ENCODE data around the gene VWA5A. TPM values are rescaled to one million over a fixed set of nuclear protein-coding genes. Genes with fewer than 3 reads are reported as not detected.
A peak's percentile ranks its signal among the peaks of the same experiment; 100 is the strongest.

VWA5A gene
- polyA plus RNA-seq, 1 experiment: 7.1 TPM

DNA sequence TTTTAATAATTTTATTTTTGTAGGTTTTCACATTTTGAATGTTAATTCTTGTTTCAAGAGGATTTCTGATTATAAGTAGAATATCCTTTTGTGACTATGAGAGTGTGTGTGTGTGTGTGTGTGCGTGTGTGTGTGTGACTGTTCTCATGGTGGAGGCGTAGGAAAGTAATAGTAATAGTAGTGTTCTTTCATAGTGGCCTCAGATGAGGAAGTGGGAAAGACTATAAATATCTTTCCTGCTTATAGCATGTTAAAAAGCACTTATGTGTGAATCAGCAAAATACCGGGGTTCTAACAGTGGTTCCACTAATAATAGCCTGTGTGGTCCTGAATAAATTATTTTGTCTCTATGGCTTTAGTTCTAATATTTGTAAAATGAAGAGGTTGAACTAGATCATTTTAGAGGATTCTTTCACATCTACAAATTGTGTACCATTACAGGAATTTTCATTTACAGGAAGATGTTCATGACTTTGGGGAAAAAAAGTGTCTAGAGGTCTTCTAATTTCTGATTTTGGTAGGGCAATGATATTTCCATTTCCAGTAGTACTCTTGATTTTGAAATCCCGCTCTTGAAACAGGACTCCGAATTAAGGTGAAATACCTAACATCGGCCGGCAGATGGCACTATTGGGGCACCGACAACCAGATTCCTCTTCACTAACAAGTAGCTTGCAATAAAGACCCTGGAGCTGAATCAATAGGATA is 44.2 kb upstream of the VWA5A start:
- no peak overlapping the region for H3K4me3 ChIP-seq (ENCODE audit: low read depth, low read length)
- ChIA-PET POLR2A (no interaction called here), CTCF (interaction anchor here (0.6 to 5.0 kb wide), 20 partner anchors 9 to 514 kb away, joined by 3 to 80 read pairs (median 6); partner anchors contain the start of gene VWA5A)
- no peaks in the 10 kb centered on the region for H3K36me3 ChIP-seq (ENCODE audit: control insufficient read depth, insufficient read depth, low read length)
- peaks cover 4% of the 10 kb centered on the region for H3K27me3 ChIP-seq (ENCODE audit: control insufficient read depth, insufficient read depth, low read length)
- TF ChIP-seq, protein P1, sequence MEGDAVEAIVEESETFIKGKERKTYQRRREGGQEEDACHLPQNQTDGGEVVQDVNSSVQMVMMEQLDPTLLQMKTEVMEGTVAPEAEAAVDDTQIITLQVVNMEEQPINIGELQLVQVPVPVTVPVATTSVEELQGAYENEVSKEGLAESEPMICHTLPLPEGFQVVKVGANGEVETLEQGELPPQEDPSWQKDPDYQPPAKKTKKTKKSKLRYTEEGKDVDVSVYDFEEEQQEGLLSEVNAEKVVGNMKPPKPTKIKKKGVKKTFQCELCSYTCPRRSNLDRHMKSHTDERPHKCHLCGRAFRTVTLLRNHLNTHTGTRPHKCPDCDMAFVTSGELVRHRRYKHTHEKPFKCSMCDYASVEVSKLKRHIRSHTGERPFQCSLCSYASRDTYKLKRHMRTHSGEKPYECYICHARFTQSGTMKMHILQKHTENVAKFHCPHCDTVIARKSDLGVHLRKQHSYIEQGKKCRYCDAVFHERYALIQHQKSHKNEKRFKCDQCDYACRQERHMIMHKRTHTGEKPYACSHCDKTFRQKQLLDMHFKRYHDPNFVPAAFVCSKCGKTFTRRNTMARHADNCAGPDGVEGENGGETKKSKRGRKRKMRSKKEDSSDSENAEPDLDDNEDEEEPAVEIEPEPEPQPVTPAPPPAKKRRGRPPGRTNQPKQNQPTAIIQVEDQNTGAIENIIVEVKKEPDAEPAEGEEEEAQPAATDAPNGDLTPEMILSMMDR (IDR thresholded peaks at IDR 0.05; ENCODE audit: insufficient read depth, low read depth, low read length): peak; percentile 81
- peak; percentile 22 for DNase-seq (ENCODE audit: low read depth)

- Histone ChIP-seq H3K27me3 (ENCODE audit: control insufficient read depth, insufficient read depth, low read length) (peaks cover 6% of the 10 kb centered on the region), H3K36me3 (ENCODE audit: control insufficient read depth, insufficient read depth, low read length) (no peaks in the 10 kb centered on the region), H3K4me3 (ENCODE audit: low read depth, low read length) (no peak overlapping the region)
- CTCF ChIA-PET: interaction anchor here (0.6 to 5.0 kb wide), 18 partner anchors 8 to 514 kb away, joined by 3 to 80 read pairs (median 6); partner anchors contain the start of gene VWA5A
- TF ChIP-seq, protein P1 (IDR thresholded peaks at IDR 0.05; ENCODE audit: insufficient read depth, low read depth, low read length): no peak
- DNase-seq (ENCODE audit: low read depth): no peak
- POLR2A ChIA-PET: no interaction called here
Observed at GRCh38 chr11:124071623-124071948, 43.7 kb upstream of the VWA5A start.

DNA sequence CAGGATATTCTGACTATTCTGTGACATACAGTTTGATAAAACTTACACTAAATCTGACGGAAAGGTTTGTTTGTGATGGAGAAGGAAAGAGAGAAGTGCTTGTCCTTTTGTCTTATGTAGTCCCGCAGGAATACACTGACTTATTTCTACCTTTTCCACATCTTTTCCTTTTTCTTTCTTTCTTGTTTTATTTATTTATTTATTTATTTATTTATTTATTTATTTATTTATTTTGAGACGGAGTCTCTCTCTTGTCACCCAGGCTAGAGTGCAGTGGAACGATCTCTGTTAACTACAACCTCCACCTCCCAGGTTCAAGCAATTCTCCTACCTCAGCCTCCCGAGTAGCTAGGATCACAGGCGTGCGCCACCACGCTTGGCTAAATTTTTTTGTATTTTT is 43.1 kb upstream of the VWA5A start:
- POLR2A ChIA-PET: no interaction called here
- CTCF ChIA-PET: interaction anchor here (1.0 to 5.0 kb wide), 13 partner anchors 8 to 513 kb away, joined by 3 to 80 read pairs (median 6); partner anchors contain the start of gene VWA5A

GRCh38 chr11:124074554-124074953 is 40.7 kb upstream of the VWA5A start:
- peaks cover 6% of the 10 kb centered on the region for H3K27me3 ChIP-seq (ENCODE audit: control insufficient read depth, insufficient read depth, low read length)
- TF ChIP-seq, protein P1 (IDR thresholded peaks at IDR 0.05; ENCODE audit: insufficient read depth, low read depth, low read length): no peak
- H3K36me3 ChIP-seq (ENCODE audit: control insufficient read depth, insufficient read depth, low read length): no peaks in the 10 kb centered on the region
- DNase-seq (ENCODE audit: low read depth): no peak
- POLR2A ChIA-PET: no interaction called here
- H3K4me3 ChIP-seq (ENCODE audit: low read depth, low read length): no peak overlapping the region
- CTCF ChIA-PET: interaction anchor here (1.3 to 3.4 kb wide), 3 partner anchors 66 to 120 kb away, joined by 3 to 25 read pairs (median 3); no protein-coding TSS in a partner anchor

More for the DNA sequence above, 43.1 kb upstream of the VWA5A start:
- no peak for DNase-seq (ENCODE audit: low read depth)
- Histone ChIP-seq H3K27me3 (ENCODE audit: control insufficient read depth, insufficient read depth, low read length) (peaks cover 6% of the 10 kb centered on the region), H3K4me3 (ENCODE audit: low read depth, low read length) (no peak overlapping the region), H3K36me3 (ENCODE audit: control insufficient read depth, insufficient read depth, low read length) (no peaks in the 10 kb centered on the region)
- TF ChIP-seq, protein P1 (IDR thresholded peaks at IDR 0.05; ENCODE audit: insufficient read depth, low read depth, low read length): no peak

- no peak for DNase-seq (ENCODE audit: low read depth)
- Histone ChIP-seq H3K27me3 (ENCODE audit: control insufficient read depth, insufficient read depth, low read length) (peaks cover 6% of the 10 kb centered on the region), H3K4me3 (ENCODE audit: low read depth, low read length) (no peak overlapping the region), H3K36me3 (ENCODE audit: control insufficient read depth, insufficient read depth, low read length) (no peaks in the 10 kb centered on the region)
- ChIA-PET CTCF (interaction anchor here (1.3 to 3.4 kb wide), 2 partner anchors 65 to 119 kb away, joined by 3 to 25 read pairs; no protein-coding TSS in a partner anchor), POLR2A (no interaction called here)
- TF ChIP-seq, protein P1 (IDR thresholded peaks at IDR 0.05; ENCODE audit: insufficient read depth, low read depth, low read length): no peak
Observed at GRCh38 chr11:124075492-124075840, 39.8 kb upstream of the VWA5A start.
